Mesendoderm (in vitro differentiated cells): ENCODE results near the gene HS6ST3.

Experiments
- DNase-seq: peaks from one replicate; pipeline ENCODE4 v3.0.0; 2013
- H2AK5ac ChIP-seq: 2 replicates; pipeline ENCODE4 v1.6.1; 2013; ENCODE audit warnings: low read length, inconsistent platforms
- H2BK120ac ChIP-seq: 2 replicates; pipeline ENCODE4 v1.6.1; 2013; ENCODE audit warnings: low read depth, mild to moderate bottlenecking, low read length, moderate library complexity, mixed read lengths
- H2BK15ac ChIP-seq: replicated peaks from 2 replicates; pipeline ENCODE4 v1.6.1; 2013; ENCODE audit warnings: low read depth, mild to moderate bottlenecking, moderate library complexity
- H2BK5ac ChIP-seq: 2 replicates; pipeline ENCODE4 v1.6.1; 2013; ENCODE audit warnings: low read length, inconsistent platforms
- H3K18ac ChIP-seq: 2 replicates; pipeline ENCODE4 v1.6.1; 2013; ENCODE audit warnings: mild to moderate bottlenecking, low read length, mixed read lengths
- H3K23ac ChIP-seq: one replicate; pipeline ENCODE4 v1.6.1; 2013; ENCODE audit warnings: low read length
- H3K27ac ChIP-seq: 2 replicates; pipeline ENCODE4 v1.5.1; 2013; ENCODE audit warnings: low read depth, mild to moderate bottlenecking, inconsistent platforms, low read length, moderate library complexity
- H3K27me3 ChIP-seq: 2 replicates; pipeline ENCODE4 v1.6.1; 2013; ENCODE audit warnings: low read length, control low read depth, mild to moderate bottlenecking, inconsistent platforms; ENCODE audit not compliant: insufficient read depth, poor library complexity
- H3K36me3 ChIP-seq: 2 replicates; pipeline ENCODE4 v1.6.1; 2013; ENCODE audit warnings: low read length, inconsistent platforms; ENCODE audit not compliant: control insufficient read depth, insufficient read depth
- H3K4ac ChIP-seq: one replicate; pipeline ENCODE4 v1.6.1; 2013; ENCODE audit warnings: low read depth, mild to moderate bottlenecking, low read length, moderate library complexity
- H3K4me1 ChIP-seq: 2 replicates; pipeline ENCODE4 v1.6.1; 2013; ENCODE audit warnings: low read depth, low read length, inconsistent platforms; ENCODE audit not compliant: control insufficient read depth
- H3K4me2 ChIP-seq: 2 replicates; pipeline ENCODE4 v1.6.1; 2013; ENCODE audit warnings: low read length
- H3K4me3 ChIP-seq: 2 replicates; pipeline ENCODE4 v1.5.1; 2013; ENCODE audit warnings: mild to moderate bottlenecking, low read length
- H3K56ac ChIP-seq: one replicate; pipeline ENCODE4 v1.6.1; 2013; ENCODE audit warnings: low read length
- H3K79me1 ChIP-seq: 2 replicates; pipeline ENCODE4 v1.6.1; 2013; ENCODE audit warnings: low read length, inconsistent platforms
- H3K79me2 ChIP-seq: 2 replicates; pipeline ENCODE4 v1.6.1; 2013; ENCODE audit warnings: mild to moderate bottlenecking, low read length; ENCODE audit not compliant: control insufficient read depth, insufficient read depth
- H3K9ac ChIP-seq: 2 replicates; pipeline ENCODE4 v1.6.1; 2013; ENCODE audit warnings: low read length, inconsistent platforms
- H4K5ac ChIP-seq: one replicate; pipeline ENCODE4 v1.6.1; 2013; ENCODE audit warnings: low read length
- H4K8ac ChIP-seq: one replicate; pipeline ENCODE4 v1.6.1; 2013; ENCODE audit warnings: low read depth, mild to moderate bottlenecking, control low read depth, low read length, moderate library complexity
- WGBS: extraction: QIAGEN DNeasy Blood & Tissue Kit; methylation state at CpG from one replicate; pipeline ENCODE4 v1.1.7; 2013; ENCODE audit warnings: low lambda C conversion rate, missing lambda C conversion rate; ENCODE audit not compliant: insufficient coverage; ENCODE audit errors: extremely low coverage; 5-methylcytosine and 5-hydroxymethylcytosine counted together

HS6ST3 gene

DNA sequence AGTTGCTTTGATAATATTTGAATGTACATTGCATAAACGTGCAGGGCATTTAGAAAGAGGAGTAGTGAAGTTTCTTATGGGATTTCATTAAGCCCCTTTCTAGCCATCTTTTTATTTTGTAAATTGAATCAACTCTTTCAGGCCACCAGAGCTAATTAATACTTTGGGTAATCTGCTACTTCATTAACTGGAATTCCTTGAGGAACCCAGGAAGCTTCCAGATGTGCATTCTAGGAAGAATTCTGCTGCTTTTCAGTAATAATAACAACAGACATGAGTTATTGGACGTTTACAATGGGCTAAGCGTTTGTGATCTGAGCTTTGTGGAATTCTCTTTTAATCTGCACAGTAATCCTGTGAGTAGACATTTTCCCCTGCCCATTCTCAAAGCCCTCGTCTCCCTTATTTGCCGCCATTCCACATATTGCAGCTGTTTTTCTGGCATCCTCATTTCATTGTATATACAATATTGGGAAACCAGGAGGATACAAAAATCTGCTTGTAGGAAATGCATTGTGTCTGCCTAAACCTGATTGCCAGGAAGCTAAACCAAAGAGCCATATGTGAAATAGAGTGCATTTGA is 103.9 kb downstream of the HS6ST3 start:
- no peak overlapping the region for H3K56ac ChIP-seq
- no peak overlapping the region for H2BK5ac ChIP-seq
- H3K36me3 ChIP-seq = no peaks in the 10 kb centered on the region
- no peak overlapping the region for H3K27ac ChIP-seq
- no CpG with 5 or more reads among the region's 5 CpGs for WGBS
- H3K4ac ChIP-seq = no peak overlapping the region
- H3K79me2 ChIP-seq = no peaks in the 10 kb centered on the region
- no peak overlapping the region for H3K4me2 ChIP-seq
- no peak overlapping the region for H2BK15ac ChIP-seq
- H3K27me3 ChIP-seq = no peaks in the 10 kb centered on the region
- no peak overlapping the region for H2AK5ac ChIP-seq
- no peak overlapping the region for H3K23ac ChIP-seq
- no peaks in the 10 kb centered on the region for H3K79me1 ChIP-seq
- H4K5ac ChIP-seq = no peak overlapping the region
- H3K4me3 ChIP-seq = no peak overlapping the region
- DNase-seq = no peak
- H4K8ac ChIP-seq = no peak overlapping the region
- H2BK120ac ChIP-seq = no peak overlapping the region
- H3K4me1 ChIP-seq = no peaks in the 10 kb centered on the region
- no peak overlapping the region for H3K9ac ChIP-seq
- no peak overlapping the region for H3K18ac ChIP-seq

DNA sequence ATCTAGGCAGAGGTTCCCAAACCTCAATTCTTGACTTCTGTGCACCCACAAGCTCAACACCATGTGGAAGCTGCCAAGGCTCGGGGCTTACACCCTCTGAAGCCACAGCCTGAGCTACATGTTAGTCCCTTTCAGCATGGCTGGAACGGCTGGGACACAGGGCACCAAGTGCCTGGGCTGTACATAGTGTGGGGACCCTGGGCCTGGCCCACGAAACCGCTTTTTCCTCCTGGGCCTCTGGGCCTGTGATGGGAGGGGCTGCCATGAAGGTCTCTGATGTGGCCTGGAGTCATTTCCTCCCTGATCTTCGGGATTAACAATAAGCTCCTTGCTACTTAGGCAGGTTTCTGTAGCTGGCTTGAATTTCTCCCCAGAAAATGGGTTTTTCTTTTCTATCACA is 108.1 kb downstream of the HS6ST3 start:
- H2BK15ac ChIP-seq = no peak overlapping the region
- H3K56ac ChIP-seq = no peak overlapping the region
- no peak overlapping the region for H3K9ac ChIP-seq
- H3K4me1 ChIP-seq = no peaks in the 10 kb centered on the region
- no peak overlapping the region for H2AK5ac ChIP-seq
- H3K23ac ChIP-seq = no peak overlapping the region
- no peak overlapping the region for H3K27ac ChIP-seq
- DNase-seq = no peak
- no peak overlapping the region for H4K8ac ChIP-seq
- no CpG with 5 or more reads among the region's 5 CpGs for WGBS
- H2BK5ac ChIP-seq = no peak overlapping the region
- H3K27me3 ChIP-seq = no peaks in the 10 kb centered on the region
- H3K4ac ChIP-seq = no peak overlapping the region
- no peak overlapping the region for H3K18ac ChIP-seq
- no peaks in the 10 kb centered on the region for H3K79me2 ChIP-seq
- no peak overlapping the region for H3K4me3 ChIP-seq
- H3K79me1 ChIP-seq = no peaks in the 10 kb centered on the region
- H3K36me3 ChIP-seq = no peaks in the 10 kb centered on the region
- no peak overlapping the region for H2BK120ac ChIP-seq
- H3K4me2 ChIP-seq = no peak overlapping the region
- H4K5ac ChIP-seq = no peak overlapping the region

DNA sequence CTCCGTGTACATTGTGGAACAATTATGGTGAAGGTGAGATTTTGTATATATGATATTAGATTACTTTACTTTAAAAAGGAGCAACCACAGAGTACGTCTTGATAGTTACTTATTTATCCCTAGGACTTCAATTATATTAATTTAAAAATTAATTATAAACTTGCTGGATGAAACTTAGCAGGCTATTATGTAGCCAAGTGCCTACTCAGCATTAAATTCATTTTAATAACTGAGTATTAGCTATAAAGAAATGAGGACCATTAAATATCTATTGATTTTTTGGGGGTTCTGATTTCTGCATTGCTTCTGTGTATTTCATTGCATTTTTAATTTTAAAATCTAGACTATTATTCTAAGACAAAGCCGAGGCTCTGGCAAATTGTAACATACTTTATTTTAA is 109.4 kb downstream of the HS6ST3 start:
- no peak overlapping the region for H3K18ac ChIP-seq
- no peak overlapping the region for H3K4me3 ChIP-seq
- H3K9ac ChIP-seq = no peak overlapping the region
- no peaks in the 10 kb centered on the region for H3K79me2 ChIP-seq
- no peak overlapping the region for H4K5ac ChIP-seq
- H4K8ac ChIP-seq = no peak overlapping the region
- H3K27ac ChIP-seq = no peak overlapping the region
- H3K4ac ChIP-seq = no peak overlapping the region
- H3K4me2 ChIP-seq = no peak overlapping the region
- no peaks in the 10 kb centered on the region for H3K27me3 ChIP-seq
- no peak overlapping the region for H2BK15ac ChIP-seq
- no peaks in the 10 kb centered on the region for H3K36me3 ChIP-seq
- no peak overlapping the region for H2BK120ac ChIP-seq
- H2BK5ac ChIP-seq = no peak overlapping the region
- 100% methylated on average over 1 of the region's 3 CpGs for WGBS
- H3K23ac ChIP-seq = no peak overlapping the region
- H2AK5ac ChIP-seq = no peak overlapping the region
- DNase-seq = no peak
- H3K56ac ChIP-seq = no peak overlapping the region
- no peaks in the 10 kb centered on the region for H3K4me1 ChIP-seq
- no peaks in the 10 kb centered on the region for H3K79me1 ChIP-seq

DNA sequence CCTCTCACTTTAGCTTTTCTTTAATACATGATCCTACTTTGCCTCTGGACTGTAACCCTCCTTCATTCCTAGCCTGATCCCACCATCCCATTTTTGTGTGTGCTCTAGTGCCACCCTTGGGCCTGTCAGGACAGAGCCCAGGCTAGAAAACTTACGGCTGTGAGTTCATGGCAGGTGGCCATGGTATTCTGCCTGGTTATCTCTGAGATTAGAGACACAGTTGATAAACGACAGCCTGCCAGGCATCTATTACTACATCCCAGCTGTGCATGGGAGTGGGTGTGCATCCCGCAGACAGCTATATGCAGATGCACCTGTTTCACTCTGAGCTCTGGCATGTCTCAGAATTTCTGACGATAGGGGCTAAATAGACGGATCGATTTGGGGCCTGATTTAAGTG is 110.9 kb downstream of the HS6ST3 start:
- Histone ChIP-seq H3K27ac (no peak overlapping the region), H4K8ac (no peak overlapping the region), H3K4ac (no peak overlapping the region), H3K4me1 (no peaks in the 10 kb centered on the region), H3K4me2 (no peak overlapping the region), H3K56ac (no peak overlapping the region), H3K79me1 (no peaks in the 10 kb centered on the region), H3K79me2 (no peaks in the 10 kb centered on the region), H3K36me3 (no peaks in the 10 kb centered on the region), H2BK5ac (no peak overlapping the region), H3K27me3 (no peaks in the 10 kb centered on the region), H3K9ac (no peak overlapping the region), H3K23ac (no peak overlapping the region), H3K4me3 (no peak overlapping the region), H2BK120ac (no peak overlapping the region), H2AK5ac (no peak overlapping the region), H2BK15ac (no peak overlapping the region), H3K18ac (no peak overlapping the region), H4K5ac (no peak overlapping the region)
- peak; percentile 26 for DNase-seq
- no CpG with 5 or more reads among the region's 6 CpGs for WGBS

DNA sequence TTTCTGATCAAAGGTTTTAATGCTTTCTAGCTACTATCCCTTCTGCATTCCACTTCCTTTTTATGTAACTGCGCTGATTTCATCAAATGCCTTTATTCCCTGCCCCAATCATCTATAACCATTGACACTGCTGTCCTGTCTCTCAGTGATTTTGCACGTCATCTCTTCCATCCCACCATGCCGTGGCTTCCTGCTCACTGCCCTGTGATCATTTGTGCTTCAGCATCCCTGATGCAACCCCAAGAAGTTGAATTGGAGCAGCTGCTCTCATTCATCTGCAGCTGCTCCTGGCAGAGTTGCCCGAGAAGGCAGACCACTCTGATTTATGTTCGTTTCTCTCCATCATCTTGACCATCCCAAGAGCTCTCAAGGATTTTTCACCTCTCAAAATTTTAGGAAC is 112.4 kb downstream of the HS6ST3 start:
- no peaks in the 10 kb centered on the region for H3K79me2 ChIP-seq
- no peak overlapping the region for H3K4ac ChIP-seq
- no peak overlapping the region for H3K18ac ChIP-seq
- no peak overlapping the region for H2AK5ac ChIP-seq
- DNase-seq = no peak
- H3K4me1 ChIP-seq = no peaks in the 10 kb centered on the region
- no peak overlapping the region for H4K8ac ChIP-seq
- H2BK15ac ChIP-seq = no peak overlapping the region
- H3K4me3 ChIP-seq = no peak overlapping the region
- H3K27ac ChIP-seq = no peak overlapping the region
- no peak overlapping the region for H3K23ac ChIP-seq
- no peak overlapping the region for H2BK120ac ChIP-seq
- no peak overlapping the region for H2BK5ac ChIP-seq
- no peaks in the 10 kb centered on the region for H3K27me3 ChIP-seq
- no peaks in the 10 kb centered on the region for H3K36me3 ChIP-seq
- H3K79me1 ChIP-seq = no peaks in the 10 kb centered on the region
- no CpG with 5 or more reads among the region's 5 CpGs for WGBS
- H4K5ac ChIP-seq = no peak overlapping the region
- no peak overlapping the region for H3K4me2 ChIP-seq
- no peak overlapping the region for H3K56ac ChIP-seq
- H3K9ac ChIP-seq = no peak overlapping the region

DNA sequence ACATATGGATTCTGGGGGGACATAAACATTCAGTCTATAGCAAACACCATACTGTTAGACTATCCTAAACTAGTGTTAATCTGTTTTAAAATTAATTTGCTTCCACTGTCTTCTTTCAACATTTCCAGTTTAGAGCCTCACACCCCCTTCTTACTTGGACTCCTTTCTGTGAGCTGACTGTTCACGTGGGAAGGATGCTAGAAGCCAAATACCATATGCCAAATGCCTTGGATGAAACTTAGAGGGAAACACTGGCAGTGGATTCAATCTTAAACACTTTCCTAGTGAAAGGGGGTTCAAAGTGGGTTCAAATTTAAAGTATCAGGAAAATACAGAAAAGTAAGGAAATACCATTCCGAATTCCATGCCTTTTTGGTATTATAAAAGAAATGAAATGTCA is 113.6 kb downstream of the HS6ST3 start:
- Histone ChIP-seq H3K4ac (no peak overlapping the region), H2BK120ac (no peak overlapping the region), H3K18ac (no peak overlapping the region), H3K27me3 (no peaks in the 10 kb centered on the region), H3K4me1 (no peaks in the 10 kb centered on the region), H3K27ac (no peak overlapping the region), H2BK15ac (no peak overlapping the region), H4K8ac (no peak overlapping the region), H4K5ac (no peak overlapping the region), H3K4me2 (no peak overlapping the region), H3K79me2 (no peaks in the 10 kb centered on the region), H3K56ac (no peak overlapping the region), H2AK5ac (no peak overlapping the region), H3K79me1 (no peaks in the 10 kb centered on the region), H3K23ac (no peak overlapping the region), H3K36me3 (no peaks in the 10 kb centered on the region), H3K4me3 (no peak overlapping the region), H3K9ac (no peak overlapping the region), H2BK5ac (no peak overlapping the region)
- WGBS = no CpG with 5 or more reads among the region's 2 CpGs
- no peak for DNase-seq
